ENCODE results near the gene DUSP11.

The DUSP11 gene

DNA sequence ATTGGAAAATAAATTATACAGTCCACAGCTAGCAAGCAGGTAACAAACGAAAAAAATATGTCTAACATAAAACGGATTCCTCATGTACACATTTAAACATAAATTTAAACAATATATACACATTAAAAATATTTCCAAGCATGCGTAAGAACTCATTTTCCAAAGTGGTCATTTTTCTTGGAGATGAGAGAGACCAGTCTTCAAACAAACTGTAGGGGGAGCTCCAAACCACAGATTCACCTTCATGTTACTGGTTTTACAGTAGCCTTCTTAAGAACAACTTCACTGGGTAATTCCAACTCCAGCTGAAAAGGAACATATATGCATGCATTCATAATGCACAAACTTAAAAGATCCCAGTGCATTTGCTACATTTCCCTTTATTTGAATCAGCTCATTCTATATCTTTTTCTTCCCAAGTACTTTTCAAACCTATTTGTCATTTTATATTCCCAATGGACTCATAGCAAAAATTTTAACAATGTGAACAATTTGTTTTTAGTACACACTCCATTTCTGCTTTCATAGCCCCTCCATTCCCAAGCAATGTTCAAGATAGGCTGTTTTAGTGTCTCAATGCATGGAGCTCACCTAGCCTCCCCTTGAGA is 44.1 kb upstream of the DUSP11 start:
- peak; percentile 92 to 94 for DNase-seq (ENCODE audit: low read depth in 2 of 2)
- TF ChIP-seq, protein P1, sequence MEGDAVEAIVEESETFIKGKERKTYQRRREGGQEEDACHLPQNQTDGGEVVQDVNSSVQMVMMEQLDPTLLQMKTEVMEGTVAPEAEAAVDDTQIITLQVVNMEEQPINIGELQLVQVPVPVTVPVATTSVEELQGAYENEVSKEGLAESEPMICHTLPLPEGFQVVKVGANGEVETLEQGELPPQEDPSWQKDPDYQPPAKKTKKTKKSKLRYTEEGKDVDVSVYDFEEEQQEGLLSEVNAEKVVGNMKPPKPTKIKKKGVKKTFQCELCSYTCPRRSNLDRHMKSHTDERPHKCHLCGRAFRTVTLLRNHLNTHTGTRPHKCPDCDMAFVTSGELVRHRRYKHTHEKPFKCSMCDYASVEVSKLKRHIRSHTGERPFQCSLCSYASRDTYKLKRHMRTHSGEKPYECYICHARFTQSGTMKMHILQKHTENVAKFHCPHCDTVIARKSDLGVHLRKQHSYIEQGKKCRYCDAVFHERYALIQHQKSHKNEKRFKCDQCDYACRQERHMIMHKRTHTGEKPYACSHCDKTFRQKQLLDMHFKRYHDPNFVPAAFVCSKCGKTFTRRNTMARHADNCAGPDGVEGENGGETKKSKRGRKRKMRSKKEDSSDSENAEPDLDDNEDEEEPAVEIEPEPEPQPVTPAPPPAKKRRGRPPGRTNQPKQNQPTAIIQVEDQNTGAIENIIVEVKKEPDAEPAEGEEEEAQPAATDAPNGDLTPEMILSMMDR (IDR thresholded peaks at IDR 0.05; ENCODE audit: low read depth, low read length): peak; percentile 79
- H3K4me3 ChIP-seq (replicated peaks in 1 of 2; ENCODE audit: low read depth in 2 of 2, low read length in 2 of 2): no peak overlapping the region

GRCh38 chr2:73823416-73823815 is 43.5 kb upstream of the DUSP11 start:
- no peak overlapping the region for H3K4me3 ChIP-seq (replicated peaks in 1 of 2; ENCODE audit: low read depth in 2 of 2, low read length in 2 of 2)
- no peak for DNase-seq (ENCODE audit: low read depth in 2 of 2)
- TF ChIP-seq, protein P1 (IDR thresholded peaks at IDR 0.05; ENCODE audit: low read depth, low read length): no peak

GRCh38 chr2:73822991-73823390 is 43.1 kb upstream of the DUSP11 start:
- TF ChIP-seq, protein P1 (IDR thresholded peaks at IDR 0.05; ENCODE audit: low read depth, low read length): no peak
- DNase-seq (ENCODE audit: low read depth in 2 of 2): no peak
- no peak overlapping the region for H3K4me3 ChIP-seq (replicated peaks in 1 of 2; ENCODE audit: low read depth in 2 of 2, low read length in 2 of 2)

DNA sequence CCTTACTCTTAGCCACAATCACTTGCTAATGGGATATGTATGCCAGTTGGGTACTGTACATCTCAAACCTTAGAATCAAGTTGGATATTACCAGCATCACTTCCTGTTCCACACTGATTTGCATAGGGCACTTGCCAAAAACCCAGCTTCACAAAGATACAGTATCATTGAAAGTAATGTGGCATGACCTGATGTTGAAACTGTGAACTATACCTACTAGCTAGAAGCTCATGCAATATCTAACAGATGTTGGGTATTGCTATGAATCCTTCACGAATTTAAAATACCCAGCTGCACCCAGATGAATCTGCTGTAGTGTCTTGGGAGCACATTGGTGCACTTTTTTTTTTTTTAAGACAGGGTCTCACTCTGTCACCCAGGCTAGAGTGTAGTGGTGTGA is 42.4 kb upstream of the DUSP11 start:
- DNase-seq (ENCODE audit: low read depth in 2 of 2): no peak
- TF ChIP-seq, protein P1 (IDR thresholded peaks at IDR 0.05; ENCODE audit: low read depth, low read length): no peak
- H3K4me3 ChIP-seq (replicated peaks in 1 of 2; ENCODE audit: low read depth in 2 of 2, low read length in 2 of 2): no peak overlapping the region

DNA sequence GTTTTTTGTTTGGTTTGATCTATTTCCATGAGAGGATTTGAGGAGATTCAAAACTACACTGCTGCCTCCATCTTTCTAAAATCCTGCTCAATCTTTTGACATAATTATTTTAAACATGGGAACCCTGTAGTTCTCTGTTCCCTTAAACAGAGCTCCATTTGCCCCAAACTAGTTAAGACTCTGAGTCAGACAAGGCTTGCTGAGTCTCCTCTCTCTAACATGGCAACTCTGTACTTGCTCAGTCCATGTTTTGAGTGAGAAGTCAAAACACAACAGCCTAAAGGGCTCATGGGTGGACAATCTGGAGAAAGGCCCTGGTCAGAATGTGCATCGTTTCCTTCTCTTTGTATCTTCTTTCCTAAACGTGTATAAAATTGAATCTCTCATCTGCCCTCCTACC is 41.8 kb upstream of the DUSP11 start:
- no peak for DNase-seq (ENCODE audit: low read depth in 2 of 2)
- H3K4me3 ChIP-seq (replicated peaks in 1 of 2; ENCODE audit: low read depth in 2 of 2, low read length in 2 of 2): no peak overlapping the region
- TF ChIP-seq, protein P1 (IDR thresholded peaks at IDR 0.05; ENCODE audit: low read depth, low read length): no peak

DNA sequence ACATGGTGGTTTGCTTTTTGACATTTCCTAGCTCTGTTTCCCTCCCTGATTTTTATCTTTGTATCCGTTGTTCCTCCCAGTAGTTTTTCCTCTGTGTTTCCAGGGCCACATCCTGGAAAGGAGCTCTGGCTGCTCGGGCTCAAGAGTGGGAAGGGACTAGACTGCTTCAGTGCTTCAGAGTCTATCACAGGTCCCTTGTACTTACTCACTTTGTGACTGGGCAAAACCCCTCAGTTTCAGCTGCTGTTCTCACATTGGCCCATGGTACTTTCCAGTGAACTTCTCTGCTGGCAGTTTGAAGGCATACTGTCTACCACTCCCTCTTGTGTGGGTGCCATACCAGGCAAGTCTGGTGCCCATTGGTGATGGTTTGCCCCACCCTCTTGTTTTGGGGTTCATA is 41.3 kb upstream of the DUSP11 start:
- H3K4me3 ChIP-seq (replicated peaks in 1 of 2; ENCODE audit: low read depth in 2 of 2, low read length in 2 of 2): no peak overlapping the region
- TF ChIP-seq, protein P1 (IDR thresholded peaks at IDR 0.05; ENCODE audit: low read depth, low read length): no peak
- no peak for DNase-seq (ENCODE audit: low read depth in 2 of 2)

GRCh38 chr2:73818296-73818695 is 38.4 kb upstream of the DUSP11 start:
- no peak for DNase-seq (ENCODE audit: low read depth in 2 of 2)
- TF ChIP-seq, protein P1 (IDR thresholded peaks at IDR 0.05; ENCODE audit: low read depth, low read length): no peak
- no peak overlapping the region for H3K4me3 ChIP-seq (replicated peaks in 1 of 2; ENCODE audit: low read depth in 2 of 2, low read length in 2 of 2)
